ENCODE results near the gene USP32.

The USP32 gene

DNA sequence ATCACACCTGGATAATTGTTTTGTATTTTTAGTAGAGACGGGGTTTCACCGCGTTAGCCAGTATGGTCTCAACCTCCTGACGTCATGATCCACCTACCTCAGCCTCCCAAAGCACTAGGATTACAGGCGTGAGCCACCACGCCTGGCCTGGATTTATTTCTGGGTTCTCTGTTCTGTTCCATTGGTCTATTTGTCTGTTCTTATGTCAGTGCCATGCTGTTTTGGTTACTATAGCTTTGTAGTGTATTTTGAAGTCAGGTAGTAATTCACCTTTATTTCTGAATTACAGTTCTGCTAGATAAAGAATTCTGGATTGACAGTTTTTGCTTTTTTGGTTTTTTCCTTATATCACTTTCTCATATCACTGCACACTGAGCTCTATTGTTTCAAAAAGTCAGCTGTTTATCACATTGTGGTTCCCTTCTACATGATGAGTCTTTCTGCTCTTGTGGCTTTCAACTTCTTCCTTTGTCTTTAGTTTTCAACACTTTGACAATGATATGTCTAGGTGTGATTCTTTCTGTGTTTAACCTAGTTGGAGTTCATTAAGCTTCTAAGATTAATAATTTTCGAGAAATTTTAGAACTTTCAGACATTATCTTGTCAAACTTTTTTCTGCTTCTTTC lies 144.0 kb downstream of the USP32 start:
- Histone ChIP-seq H3K9ac (ENCODE audit: low read length) (no peak overlapping the region), H3K36me3 (ENCODE audit: low read length) (peaks cover 12% of the 10 kb centered on the region), H3K79me2 (ENCODE audit: insufficient read depth, low read length) (no peaks in the 10 kb centered on the region), H3K27ac (ENCODE audit: low read depth, low read length) (no peak overlapping the region), H3K4me2 (ENCODE audit: low read depth, low read length, poor library complexity, severe bottlenecking) (no peak overlapping the region), H3K9me2 (replicated peaks; ENCODE audit: insufficient read depth, low read length) (no peaks in the 10 kb centered on the region), H3K9me3 (ENCODE audit: insufficient read depth, low read length) (no peaks in the 10 kb centered on the region), H4K20me1 (ENCODE audit: low read depth, low read length) (no peaks in the 10 kb centered on the region), H3F3A (ENCODE audit: insufficient read depth) (no peaks in the 10 kb centered on the region), H3K27me3 (ENCODE audit: low read length) (no peaks in the 10 kb centered on the region), H3K4me3 (ENCODE audit: insufficient read depth, low read length, poor library complexity, severe bottlenecking) (no peak overlapping the region), H2AFZ (ENCODE audit: low read depth, low read length, severe bottlenecking) (no peak overlapping the region)
- TF ChIP-seq, protein P1, sequence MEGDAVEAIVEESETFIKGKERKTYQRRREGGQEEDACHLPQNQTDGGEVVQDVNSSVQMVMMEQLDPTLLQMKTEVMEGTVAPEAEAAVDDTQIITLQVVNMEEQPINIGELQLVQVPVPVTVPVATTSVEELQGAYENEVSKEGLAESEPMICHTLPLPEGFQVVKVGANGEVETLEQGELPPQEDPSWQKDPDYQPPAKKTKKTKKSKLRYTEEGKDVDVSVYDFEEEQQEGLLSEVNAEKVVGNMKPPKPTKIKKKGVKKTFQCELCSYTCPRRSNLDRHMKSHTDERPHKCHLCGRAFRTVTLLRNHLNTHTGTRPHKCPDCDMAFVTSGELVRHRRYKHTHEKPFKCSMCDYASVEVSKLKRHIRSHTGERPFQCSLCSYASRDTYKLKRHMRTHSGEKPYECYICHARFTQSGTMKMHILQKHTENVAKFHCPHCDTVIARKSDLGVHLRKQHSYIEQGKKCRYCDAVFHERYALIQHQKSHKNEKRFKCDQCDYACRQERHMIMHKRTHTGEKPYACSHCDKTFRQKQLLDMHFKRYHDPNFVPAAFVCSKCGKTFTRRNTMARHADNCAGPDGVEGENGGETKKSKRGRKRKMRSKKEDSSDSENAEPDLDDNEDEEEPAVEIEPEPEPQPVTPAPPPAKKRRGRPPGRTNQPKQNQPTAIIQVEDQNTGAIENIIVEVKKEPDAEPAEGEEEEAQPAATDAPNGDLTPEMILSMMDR (IDR thresholded peaks at IDR 0.05; ENCODE audit: insufficient read depth, low read length, poor library complexity, severe bottlenecking): no peak
- TF ChIP-seq EZH2phosphoT487 (conservative IDR thresholded peaks at IDR 0.05; ENCODE audit: low read length): no peak

DNA sequence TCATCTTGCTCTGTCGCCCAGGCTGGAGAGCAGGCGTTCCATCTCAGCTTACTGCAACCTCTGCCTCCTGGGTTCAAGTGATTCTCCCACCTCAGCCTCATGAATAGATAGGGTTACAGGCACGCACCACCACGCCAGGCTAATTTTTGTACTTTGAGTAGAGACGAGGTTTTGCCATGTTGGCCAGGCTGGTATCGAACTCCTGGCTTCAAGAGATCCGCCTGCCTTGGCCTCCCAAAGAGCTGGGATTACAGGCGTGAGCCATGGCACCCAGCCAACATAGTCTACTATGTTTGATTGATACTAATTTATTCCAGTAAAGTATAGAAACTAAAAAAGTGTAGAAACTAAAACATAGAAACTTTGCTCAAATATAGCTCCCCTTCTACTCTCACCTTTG lies 147.3 kb downstream of the USP32 start:
- H3K4me3 ChIP-seq (ENCODE audit: insufficient read depth, low read length, poor library complexity, severe bottlenecking): no peak overlapping the region
- no peak overlapping the region for H3K27ac ChIP-seq (ENCODE audit: low read depth, low read length)
- H2AFZ ChIP-seq (ENCODE audit: low read depth, low read length, severe bottlenecking): no peak overlapping the region
- no peak overlapping the region for H3K4me2 ChIP-seq (ENCODE audit: low read depth, low read length, poor library complexity, severe bottlenecking)
- TF ChIP-seq, protein P1 (IDR thresholded peaks at IDR 0.05; ENCODE audit: insufficient read depth, low read length, poor library complexity, severe bottlenecking): no peak
- TF ChIP-seq EZH2phosphoT487 (conservative IDR thresholded peaks at IDR 0.05; ENCODE audit: low read length): no peak
- H3K27me3 ChIP-seq (ENCODE audit: low read length): no peaks in the 10 kb centered on the region
- no peaks in the 10 kb centered on the region for H3K9me2 ChIP-seq (replicated peaks; ENCODE audit: insufficient read depth, low read length)
- H3K79me2 ChIP-seq (ENCODE audit: insufficient read depth, low read length): no peaks in the 10 kb centered on the region
- H3K9me3 ChIP-seq (ENCODE audit: insufficient read depth, low read length): no peaks in the 10 kb centered on the region
- no peak overlapping the region for H3K9ac ChIP-seq (ENCODE audit: low read length)
- no peaks in the 10 kb centered on the region for H3F3A ChIP-seq (ENCODE audit: insufficient read depth)
- peaks cover 7% of the 10 kb centered on the region for H3K36me3 ChIP-seq (ENCODE audit: low read length)
- H4K20me1 ChIP-seq (ENCODE audit: low read depth, low read length): no peaks in the 10 kb centered on the region

DNA sequence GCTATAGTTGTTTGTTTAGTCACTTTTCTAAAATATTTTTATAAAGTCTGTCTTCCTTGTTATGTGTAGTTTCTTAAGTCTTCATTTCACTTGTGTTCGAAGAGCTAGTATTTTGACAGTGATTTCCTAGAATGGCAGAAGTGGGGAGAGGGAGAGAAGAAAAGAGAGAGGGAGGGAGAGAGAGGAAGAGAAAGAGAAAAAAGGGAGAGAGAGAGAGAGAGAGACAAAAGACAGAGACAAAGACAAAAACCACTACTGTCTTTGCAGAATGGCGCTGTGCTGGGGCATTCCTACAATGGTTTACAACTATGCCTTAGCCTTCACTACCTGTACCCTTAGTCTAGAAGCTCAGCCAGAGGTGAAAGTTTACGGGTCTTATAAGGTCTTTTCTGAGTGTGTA lies 151.6 kb downstream of the USP32 start:
- no peak for TF ChIP-seq EZH2phosphoT487 (conservative IDR thresholded peaks at IDR 0.05; ENCODE audit: low read length)
- TF ChIP-seq, protein P1 (IDR thresholded peaks at IDR 0.05; ENCODE audit: insufficient read depth, low read length, poor library complexity, severe bottlenecking): no peak
- H3K9me3 ChIP-seq (ENCODE audit: insufficient read depth, low read length): no peaks in the 10 kb centered on the region
- no peaks in the 10 kb centered on the region for H3K79me2 ChIP-seq (ENCODE audit: insufficient read depth, low read length)
- no peaks in the 10 kb centered on the region for H3K36me3 ChIP-seq (ENCODE audit: low read length)
- H3K9me2 ChIP-seq (replicated peaks; ENCODE audit: insufficient read depth, low read length): no peaks in the 10 kb centered on the region
- no peaks in the 10 kb centered on the region for H3K27me3 ChIP-seq (ENCODE audit: low read length)
- no peak overlapping the region for H3K4me2 ChIP-seq (ENCODE audit: low read depth, low read length, poor library complexity, severe bottlenecking)
- H3K9ac ChIP-seq (ENCODE audit: low read length): no peak overlapping the region
- no peak overlapping the region for H2AFZ ChIP-seq (ENCODE audit: low read depth, low read length, severe bottlenecking)
- H4K20me1 ChIP-seq (ENCODE audit: low read depth, low read length): no peaks in the 10 kb centered on the region
- no peak overlapping the region for H3K27ac ChIP-seq (ENCODE audit: low read depth, low read length)
- H3K4me3 ChIP-seq (ENCODE audit: insufficient read depth, low read length, poor library complexity, severe bottlenecking): no peak overlapping the region
- H3F3A ChIP-seq (ENCODE audit: insufficient read depth): no peaks in the 10 kb centered on the region

Measured in SU-DHL-6 (cell line).